T-cell (primary cell): ENCODE results near the gene AGTPBP1. TPM values are rescaled to one million over a fixed set of nuclear protein-coding genes. Genes with fewer than 3 reads are reported as not detected.

Experiments
- ATAC-seq, 4 experiments: fragments of 200-7000 bp in 3 of 4; fragments of 150-1000 bp in 1 of 4; cut with Tn5 transposase; replicated peaks in 1 of 4; 1 replicate in 3 of 4; 2 replicates in 1 of 4; pipeline ENCODE4 v1.10.0; 2021; ENCODE audit warnings: moderate library complexity in 3 of 4, mild to moderate bottlenecking in 2 of 4, moderate number of reproducible peaks in 1 of 4
- CTCF ChIA-PET, 2 donors: fragments of 300-600 bp; sonication (Branson Sonifier 250); formaldehyde crosslinking; loops; one replicate each; lab custom pipeline; 2022; ENCODE audit warnings: antibody characterized with exemption in 2 of 2; lab: Charles Lee
- POLR2A ChIA-PET, 2 donors: fragments of 300-600 bp; sonication (Branson Sonifier 250); formaldehyde crosslinking; loops; one replicate each; lab custom pipeline; 2022; ENCODE audit warnings: antibody characterized with exemption in 2 of 2; lab: Charles Lee
- DNase-seq, 35 experiments: peaks; one replicate each; pipeline versions ENCODE4 v3.0.0 to v3.0.0-alpha.2; 2013 to 2023
- H3K27ac ChIP-seq: one replicate; pipeline ENCODE4 v1.5.1; 2013; ENCODE audit warnings: low read length
- H3K27me3 ChIP-seq, 2 experiments: replicated peaks in 1 of 2; 1 replicate in 1 of 2; 2 replicates in 1 of 2; pipeline versions ENCODE4 v1.6.1 to v1.7.0; 2013; ENCODE audit warnings: low read length in 1 of 2, mixed read lengths in 1 of 2; ENCODE audit not compliant: control insufficient read depth in 2 of 2, insufficient read depth in 2 of 2; ENCODE audit errors: extremely low read depth in 1 of 2
- H3K36me3 ChIP-seq, 2 donors: 1 replicate in 1 of 2; 2 replicates in 1 of 2; pipeline versions ENCODE4 v1.6.1 to v1.7.0; 2013; ENCODE audit warnings: low read length in 1 of 2; ENCODE audit not compliant: control insufficient read depth in 2 of 2, insufficient read depth in 1 of 2; ENCODE audit errors: extremely low read depth in 1 of 2
- H3K4me1 ChIP-seq, 2 experiments: 1 replicate in 1 of 2; 2 replicates in 1 of 2; pipeline versions ENCODE4 v1.6.1 to v1.7.0; 2013; ENCODE audit warnings: low read length in 2 of 2, mixed read lengths in 1 of 2; ENCODE audit not compliant: insufficient read depth in 2 of 2, control insufficient read depth in 1 of 2; ENCODE audit errors: extremely low read depth in 1 of 2
- H3K4me3 ChIP-seq, 2 donors: 1 replicate in 1 of 2; 2 replicates in 1 of 2; pipeline versions ENCODE4 v1.5.1 to v1.7.0; 2013; ENCODE audit warnings: mild to moderate bottlenecking in 2 of 2, low read length in 1 of 2, moderate library complexity in 1 of 2; ENCODE audit not compliant: control insufficient read depth in 1 of 2; ENCODE audit errors: extremely low read depth in 1 of 2
- H3K9me3 ChIP-seq: 2 replicates; pipeline ENCODE4 v1.7.0; 2013
- H3K27ac Mint-ChIP-seq, 2 donors: one replicate each; pipeline ENCODE4 v1.8.0; 2020 to 2021; ENCODE audit warnings: mild to moderate bottlenecking in 2 of 2, mixed read lengths in 2 of 2
- H3K27me3 Mint-ChIP-seq, 2 donors: one replicate each; pipeline ENCODE4 v1.8.0; 2021 to 2022; ENCODE audit warnings: mixed read lengths in 2 of 2
- H3K36me3 Mint-ChIP-seq: one replicate; pipeline ENCODE4 v1.8.0; 2021; ENCODE audit warnings: mixed read lengths
- H3K4me1 Mint-ChIP-seq, 3 donors: one replicate each; pipeline ENCODE4 v1.8.0; 2020 to 2022; ENCODE audit warnings: mixed read lengths in 3 of 3, mild to moderate bottlenecking in 1 of 3
- H3K4me3 Mint-ChIP-seq, 3 donors: one replicate each; pipeline ENCODE4 v1.8.0; 2020 to 2022; ENCODE audit warnings: mild to moderate bottlenecking in 3 of 3, mixed read lengths in 3 of 3, moderate library complexity in 3 of 3
- H3K9me3 Mint-ChIP-seq, 3 donors: one replicate each; pipeline ENCODE4 v1.8.0; 2020 to 2022; ENCODE audit warnings: mixed read lengths in 3 of 3
- WGBS: methylation state at CpG from one replicate; pipeline ENCODE4 v1.1.5; 2013; ENCODE audit warnings: missing lambda C conversion rate; ENCODE audit not compliant: insufficient coverage; 5-methylcytosine and 5-hydroxymethylcytosine counted together
- total RNA-seq, 35 experiments: library from RNA in 6 of 35; stranded (reverse) in 6 of 35; fragments of 120-200 nt in 1 of 35; gene quantifications; one replicate each; pipeline versions ENCODE4 v1.2.1 to v1.2.4 and lab custom pipeline; 2013 to 2026

AGTPBP1 gene
- total RNA-seq, 5 donors from 2014 or later (not counting 1 experiment from before 2014, with no cell fraction given), result 46.2 to 66.7 (median 52.2) TPM

- peaks cover 27 to 34% of the 10 kb centered on the region in 2 donors for H3K27me3 Mint-ChIP-seq
- no peak overlapping the region for H3K4me3 Mint-ChIP-seq
- no peak overlapping the region for H3K4me3 ChIP-seq
- ATAC-seq, result no peak
- H3K27me3 ChIP-seq, result peaks cover 0 to 18% of the 10 kb centered on the region in 2 experiments
- no peaks in the 10 kb centered on the region for H3K36me3 ChIP-seq
- no peaks in the 10 kb centered on the region for H3K36me3 Mint-ChIP-seq
- no peak overlapping the region for H3K27ac Mint-ChIP-seq
- POLR2A ChIA-PET, result interaction anchor here in 1 of 2 donors (0.5 kb wide), 1 partner anchor 446 kb away, joined by 4 read pairs; no protein-coding TSS in a partner anchor
- 67% methylated on average over 1 of the region's 4 CpGs for WGBS
- H3K9me3 ChIP-seq, result no peaks in the 10 kb centered on the region
- CTCF ChIA-PET, result interaction anchor here in 1 of 2 donors (0.5 kb wide), 1 partner anchor 80 kb away, joined by 3 read pairs; no protein-coding TSS in a partner anchor
- no peaks in the 10 kb centered on the region for H3K9me3 Mint-ChIP-seq
- no peak for DNase-seq
- H3K27ac ChIP-seq, result no peak overlapping the region
- H3K4me1 Mint-ChIP-seq, result peaks cover 3 to 7% (median 7%) of the 10 kb centered on the region in 3 donors
- peaks cover 0 to 4% of the 10 kb centered on the region in 2 experiments for H3K4me1 ChIP-seq
Observed at GRCh38 chr9:85527331-85528020, 214.3 kb downstream of the AGTPBP1 start.

- H3K9me3 Mint-ChIP-seq, result no peaks in the 10 kb centered on the region
- ChIA-PET CTCF (no interaction called here), POLR2A (no interaction called here)
- Histone ChIP-seq H3K4me3 (no peak overlapping the region), H3K9me3 (no peaks in the 10 kb centered on the region), H3K4me1 (peaks cover 0 to 7% of the 10 kb centered on the region in 2 experiments), H3K36me3 (no peaks in the 10 kb centered on the region), H3K27me3 (peaks cover 0 to 27% of the 10 kb centered on the region in 2 experiments), H3K27ac (no peak overlapping the region)
- ATAC-seq, result no peak
- H3K36me3 Mint-ChIP-seq, result no peaks in the 10 kb centered on the region
- 80% methylated on average over 2 of the region's 2 CpGs for WGBS
- no peak overlapping the region for H3K27ac Mint-ChIP-seq
- peaks cover 47 to 52% of the 10 kb centered on the region in 2 donors for H3K27me3 Mint-ChIP-seq
- H3K4me1 Mint-ChIP-seq, result peaks cover 8 to 13% (median 11%) of the 10 kb centered on the region in 3 donors
- H3K4me3 Mint-ChIP-seq, result no peak overlapping the region
- DNase-seq, result no peak
Observed at GRCh38 chr9:85524531-85524930, 217.2 kb downstream of the AGTPBP1 start.

DNA sequence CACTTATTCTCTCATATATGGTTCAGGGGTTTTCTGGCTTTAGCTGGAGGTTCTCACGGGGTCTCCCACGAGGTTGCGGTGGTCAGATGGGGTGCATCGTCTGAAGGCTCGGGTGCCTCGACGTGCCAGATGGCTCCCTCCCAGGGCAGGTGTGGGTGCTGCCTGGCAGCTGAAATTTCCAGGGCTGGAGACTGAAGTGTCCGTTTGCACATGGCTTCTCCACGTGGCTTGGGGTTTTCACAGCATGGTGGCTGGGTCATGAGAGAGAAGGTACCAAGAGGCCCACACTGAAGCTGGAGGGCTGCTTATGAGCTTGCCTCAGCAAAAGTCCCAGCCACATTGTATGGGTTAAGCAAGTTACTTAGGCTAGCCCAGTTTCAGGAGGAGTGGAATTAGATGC is 218.6 kb downstream of the AGTPBP1 start:
- Histone ChIP-seq H3K27me3 (peaks cover 0 to 25% of the 10 kb centered on the region in 2 experiments), H3K36me3 (no peaks in the 10 kb centered on the region), H3K4me1 (peaks cover 0 to 7% of the 10 kb centered on the region in 2 experiments), H3K4me3 (peak overlapping the region in 1 of 2 donors; percentile 72), H3K9me3 (no peaks in the 10 kb centered on the region), H3K27ac (no peak overlapping the region)
- 48% methylated on average over 8 of the region's 9 CpGs for WGBS
- DNase-seq (no peak), ATAC-seq (no peak)
- H3K9me3 Mint-ChIP-seq, result no peaks in the 10 kb centered on the region
- H3K4me1 Mint-ChIP-seq, result peaks cover 8 to 13% (median 11%) of the 10 kb centered on the region in 3 donors
- ChIA-PET CTCF (no interaction called here), POLR2A (no interaction called here)
- peak overlapping the region in 1 of 3 donors; percentile 69 for H3K4me3 Mint-ChIP-seq
- H3K27ac Mint-ChIP-seq, result no peak overlapping the region
- H3K27me3 Mint-ChIP-seq, result peaks cover 51 to 56% of the 10 kb centered on the region in 2 donors
- no peaks in the 10 kb centered on the region for H3K36me3 Mint-ChIP-seq

GRCh38 chr9:85522459-85523092 is 219.2 kb downstream of the AGTPBP1 start:
- H3K9me3 Mint-ChIP-seq, result no peaks in the 10 kb centered on the region
- H3K36me3 Mint-ChIP-seq, result no peaks in the 10 kb centered on the region
- peaks cover 8 to 13% (median 11%) of the 10 kb centered on the region in 3 donors for H3K4me1 Mint-ChIP-seq
- no peak overlapping the region for H3K27ac Mint-ChIP-seq
- POLR2A ChIA-PET, result no interaction called here
- H3K27me3 Mint-ChIP-seq, result peaks cover 51 to 56% of the 10 kb centered on the region in 2 donors
- Histone ChIP-seq H3K27me3 (peaks cover 0 to 21% of the 10 kb centered on the region in 2 experiments), H3K36me3 (no peaks in the 10 kb centered on the region), H3K4me1 (peaks cover 0 to 7% of the 10 kb centered on the region in 2 experiments), H3K27ac (no peak overlapping the region), H3K4me3 (peak overlapping the region; percentile 5 to 72), H3K9me3 (no peaks in the 10 kb centered on the region)
- under 1% methylated on average over 43 of the region's 55 CpGs for WGBS
- DNase-seq, result peak in 8 of 35 experiments; percentile 1 to 10 (median 2)
- CTCF ChIA-PET, result no interaction called here
- peak overlapping the region; percentile 14 to 69 (median 44) for H3K4me3 Mint-ChIP-seq
- ATAC-seq, result peak in 2 of 4 experiments; percentile 11 to 30

DNA sequence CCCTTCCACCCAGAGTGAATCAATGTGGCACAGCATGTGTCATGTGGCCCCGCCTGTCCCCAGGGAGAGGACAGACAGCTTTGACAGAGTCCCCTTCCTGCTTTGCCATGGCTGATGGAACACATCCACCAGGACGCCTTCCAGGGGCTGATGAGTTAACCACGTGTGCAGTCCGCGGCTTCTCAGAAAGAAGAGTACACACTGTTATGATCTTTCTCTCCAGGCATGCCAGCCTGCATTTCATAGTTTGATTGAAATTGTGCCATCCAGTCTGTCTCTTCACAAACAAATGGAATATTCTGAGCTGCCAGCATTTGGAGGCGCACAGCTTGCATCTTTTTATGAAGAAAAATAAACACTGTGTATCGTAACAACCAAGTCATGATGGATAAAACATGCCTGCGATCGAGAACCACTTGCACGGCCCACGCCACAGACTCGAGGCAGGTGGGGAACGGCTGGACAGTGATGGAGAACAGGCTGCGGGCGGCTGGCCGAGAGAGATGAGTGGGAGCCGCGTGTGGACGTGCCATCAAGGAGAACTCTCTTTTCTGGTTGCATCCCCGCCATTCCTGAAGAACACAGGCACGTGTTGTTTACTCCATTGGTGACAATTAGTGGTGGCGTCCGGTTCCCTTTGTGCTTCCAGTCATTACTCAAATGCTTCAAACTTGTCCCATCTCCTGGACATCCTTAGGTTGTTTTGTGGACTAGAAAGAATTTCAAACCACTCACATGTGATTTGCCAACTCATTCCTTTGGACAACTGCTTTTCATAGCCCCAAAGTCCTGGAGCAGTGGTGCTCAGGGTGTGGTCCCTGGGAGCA is 220.2 kb downstream of the AGTPBP1 start:
- no peak overlapping the region for H3K4me3 ChIP-seq
- no peak overlapping the region for H3K27ac Mint-ChIP-seq
- H3K9me3 ChIP-seq, result no peaks in the 10 kb centered on the region
- WGBS, result 91% methylated on average over 20 of the region's 23 CpGs
- peaks cover 0 to 7% of the 10 kb centered on the region in 2 experiments for H3K4me1 ChIP-seq
- H3K36me3 ChIP-seq, result no peaks in the 10 kb centered on the region
- no peaks in the 10 kb centered on the region for H3K9me3 Mint-ChIP-seq
- DNase-seq, result no peak
- H3K27ac ChIP-seq, result no peak overlapping the region
- ChIA-PET POLR2A (no interaction called here), CTCF (no interaction called here)
- ATAC-seq, result no peak
- H3K27me3 ChIP-seq, result peaks cover 0 to 21% of the 10 kb centered on the region in 2 experiments
- H3K27me3 Mint-ChIP-seq, result peaks cover 53 to 64% of the 10 kb centered on the region in 2 donors
- H3K36me3 Mint-ChIP-seq, result no peaks in the 10 kb centered on the region
- H3K4me3 Mint-ChIP-seq, result peak overlapping the region in 1 of 3 donors; percentile 69
- H3K4me1 Mint-ChIP-seq, result peaks cover 8 to 13% (median 11%) of the 10 kb centered on the region in 3 donors
